ENCODE data around the gene UPF3A.

- TF ChIP-seq ZNF274 (IDR thresholded peaks at IDR 0.05; ENCODE audit: low read depth, low read length) (no peak), YY1 (IDR thresholded peaks at IDR 0.05; ENCODE audit: insufficient read depth, insufficient read length) (no peak)
Observed at GRCh38 chr13:114266241-114266640, 15.2 kb upstream of the UPF3A start.

Data from NT2/D1 (cell line).